Naive thymus-derived CD4-positive, alpha-beta T cell (primary cell): ENCODE results near the gene LRPPRC. TPM values are rescaled to one million over a fixed set of nuclear protein-coding genes. Genes with fewer than 3 reads are reported as not detected.

Experiments
- ATAC-seq: fragments of 150-1000 bp; cut with Tn5 transposase; 2 replicates; pipeline ENCODE4 v1.10.0; 2021; ENCODE audit warnings: mild to moderate bottlenecking, moderate library complexity
- CTCF ChIA-PET: fragments of 350-600 bp; sonication (Branson Sonifier 250); formaldehyde crosslinking; loops from one replicate; lab custom pipeline; 2021; ENCODE audit warnings: antibody characterized with exemption; lab: Charles Lee
- POLR2A ChIA-PET: fragments of 350-600 bp; sonication (Branson Sonifier 250); formaldehyde crosslinking; loops from one replicate; lab custom pipeline; 2021; ENCODE audit warnings: antibody characterized with exemption, inconsistent platforms; lab: Charles Lee
- DNase-seq, 9 donors: peaks; one replicate each; pipeline versions ENCODE4 v3.0.0 to v3.0.0-alpha.2; 2020 to 2022; ENCODE audit warnings: mixed read lengths in 1 of 9
- H3K27ac ChIP-seq: one replicate; pipeline ENCODE4 v1.7.0; 2013; ENCODE audit warnings: mild to moderate bottlenecking, low read depth, low read length, moderate library complexity
- H3K27me3 ChIP-seq, 2 donors: one replicate each; pipeline ENCODE4 v1.7.0; 2013; ENCODE audit warnings: low read length in 2 of 2, mild to moderate bottlenecking in 2 of 2, moderate library complexity in 2 of 2; ENCODE audit not compliant: control insufficient read depth in 2 of 2, insufficient read depth in 2 of 2
- H3K36me3 ChIP-seq, 3 experiments: 1 replicate in 2 of 3; 2 replicates in 1 of 3; pipeline ENCODE4 v1.7.0; 2013; ENCODE audit warnings: low read length in 3 of 3, mild to moderate bottlenecking in 3 of 3, moderate library complexity in 1 of 3; ENCODE audit not compliant: insufficient read depth in 3 of 3, control insufficient read depth in 2 of 3
- H3K4me1 ChIP-seq, 2 donors: one replicate each; pipeline ENCODE4 v1.7.0; 2013; ENCODE audit warnings: low read length in 2 of 2, mild to moderate bottlenecking in 2 of 2, moderate library complexity in 1 of 2; ENCODE audit not compliant: control insufficient read depth in 2 of 2, insufficient read depth in 2 of 2
- H3K4me3 ChIP-seq: 2 replicates; pipeline ENCODE4 v1.7.0; 2013; ENCODE audit warnings: mild to moderate bottlenecking, low read length
- H3K9me3 ChIP-seq, 3 experiments: 1 replicate in 2 of 3; 2 replicates in 1 of 3; pipeline ENCODE4 v1.7.0; 2013; ENCODE audit warnings: low read length in 3 of 3; ENCODE audit not compliant: control insufficient read depth in 2 of 3
- H3K27ac Mint-ChIP-seq, 9 donors: one replicate each; pipeline ENCODE4 v1.8.0; 2020 to 2022; ENCODE audit warnings: mixed read lengths in 9 of 9, mild to moderate bottlenecking in 8 of 9, moderate library complexity in 5 of 9, inconsistent platforms in 2 of 9
- H3K27me3 Mint-ChIP-seq, 5 donors: one replicate each; pipeline ENCODE4 v1.8.0; 2021 to 2022; ENCODE audit warnings: mixed read lengths in 5 of 5, mild to moderate bottlenecking in 1 of 5
- H3K36me3 Mint-ChIP-seq, 5 donors: one replicate each; pipeline ENCODE4 v1.8.0; 2020 to 2022; ENCODE audit warnings: mixed read lengths in 5 of 5, mild to moderate bottlenecking in 3 of 5, inconsistent platforms in 1 of 5
- H3K4me1 Mint-ChIP-seq, 7 donors: one replicate each; pipeline ENCODE4 v1.8.0; 2020 to 2022; ENCODE audit warnings: mixed read lengths in 7 of 7, mild to moderate bottlenecking in 3 of 7, inconsistent platforms in 1 of 7
- H3K4me3 Mint-ChIP-seq, 10 donors: one replicate each; pipeline ENCODE4 v1.8.0; 2020 to 2022; ENCODE audit warnings: mild to moderate bottlenecking in 10 of 10, mixed read lengths in 10 of 10, moderate library complexity in 6 of 10, inconsistent platforms in 2 of 10
- H3K9me3 Mint-ChIP-seq, 11 donors: one replicate each; pipeline ENCODE4 v1.8.0; 2020 to 2022; ENCODE audit warnings: mixed read lengths in 11 of 11, mild to moderate bottlenecking in 4 of 11, inconsistent platforms in 1 of 11, moderate library complexity in 1 of 11
- intact Hi-C, 2 donors: fragments of 100-400 bp; cut with micrococcal nuclease; formaldehyde crosslinking; loops; one replicate each; pipeline ENCODE4 v1.15.1; 2023
- polyA plus RNA-seq, 2 donors: library from polyadenylated mRNA; unstranded; fragments of 300-500 nt; fragmentation: Illumina TruSeq; gene quantifications; one replicate each; pipeline ENCODE4 v1.2.3, GENCODE V29; 2021
- total RNA-seq, 6 experiments: library from RNA in 5 of 6; stranded (reverse) in 5 of 6; gene quantifications; 1 replicate in 5 of 6; 2 replicates in 1 of 6; pipeline ENCODE4 v1.2.3 and lab custom pipeline; 2021 to 2026

Gene LRPPRC
- total and polyA plus RNA-seq, 7 experiments from 2014 or later: 42.3 to 92.7 (median 67.0) TPM

- H3K27me3 Mint-ChIP-seq: peaks cover 3 to 32% (median 16%) of the 10 kb centered on the region in 5 donors
- H3K4me3 Mint-ChIP-seq: peak overlapping the region in 2 of 10 donors; percentile 54 to 58
- DNase-seq (peak; percentile 16 to 68 (median 47)), ATAC-seq (peak; percentile 86)
- POLR2A ChIA-PET: no interaction called here
- Histone ChIP-seq H3K9me3 (no peaks in the 10 kb centered on the region), H3K4me3 (no peak overlapping the region), H3K27ac (no peak overlapping the region), H3K4me1 (no peaks in the 10 kb centered on the region), H3K27me3 (no peaks in the 10 kb centered on the region), H3K36me3 (no peaks in the 10 kb centered on the region)
- H3K27ac Mint-ChIP-seq: no peak overlapping the region
- CTCF ChIA-PET: interaction anchor here (0.9 to 1.3 kb wide), 2 partner anchors 599 to 1078 kb away, joined by 3 to 4 read pairs; no protein-coding TSS in a partner anchor
- H3K9me3 Mint-ChIP-seq: no peaks in the 10 kb centered on the region
- H3K36me3 Mint-ChIP-seq: no peaks in the 10 kb centered on the region
- intact Hi-C loops: loop anchor here in 1 of 2 donors (2.0 kb wide), 1 partner anchor 167 kb away; no protein-coding TSS in a partner anchor
- peaks cover 0 to 6% (median 5%) of the 10 kb centered on the region in 7 donors for H3K4me1 Mint-ChIP-seq
Observed at GRCh38 chr2:43877782-43878464, 117.9 kb downstream of the LRPPRC start.

GRCh38 chr2:43874776-43875451, 120.9 kb downstream of the LRPPRC start:
- Mint-ChIP-seq H3K9me3 (no peaks in the 10 kb centered on the region), H3K36me3 (no peaks in the 10 kb centered on the region), H3K4me1 (peaks cover 0 to 6% (median 5%) of the 10 kb centered on the region in 7 donors), H3K4me3 (no peak overlapping the region), H3K27me3 (peaks cover 16 to 56% (median 25%) of the 10 kb centered on the region in 5 donors), H3K27ac (no peak overlapping the region)
- Histone ChIP-seq H3K4me3 (no peak overlapping the region), H3K27ac (no peak overlapping the region), H3K9me3 (no peaks in the 10 kb centered on the region), H3K36me3 (no peaks in the 10 kb centered on the region), H3K27me3 (no peaks in the 10 kb centered on the region), H3K4me1 (no peaks in the 10 kb centered on the region)
- ChIA-PET CTCF (interaction anchor here (0.7 kb wide), 1 partner anchor 240 kb away, joined by 4 read pairs; no protein-coding TSS in a partner anchor), POLR2A (no interaction called here)
- DNase-seq (no peak), ATAC-seq (no peak)
- intact Hi-C loops: no loop called here

- Histone ChIP-seq H3K4me3 (no peak overlapping the region), H3K9me3 (no peaks in the 10 kb centered on the region), H3K27ac (no peak overlapping the region), H3K36me3 (no peaks in the 10 kb centered on the region), H3K4me1 (no peaks in the 10 kb centered on the region), H3K27me3 (no peaks in the 10 kb centered on the region)
- POLR2A ChIA-PET: no interaction called here
- ATAC-seq (no peak), DNase-seq (no peak)
- CTCF ChIA-PET: no interaction called here
- Mint-ChIP-seq H3K27ac (no peak overlapping the region), H3K36me3 (no peaks in the 10 kb centered on the region), H3K4me1 (peaks cover 0 to 2% (median 0%) of the 10 kb centered on the region in 7 donors), H3K9me3 (no peaks in the 10 kb centered on the region), H3K27me3 (peaks cover 15 to 76% (median 31%) of the 10 kb centered on the region in 5 donors), H3K4me3 (no peak overlapping the region)
- intact Hi-C loops: no loop called here
Observed at GRCh38 chr2:43872151-43872550, 123.6 kb downstream of the LRPPRC start.

- ATAC-seq: no peak
- no peak overlapping the region for H3K4me3 Mint-ChIP-seq
- no peak for DNase-seq
- no peaks in the 10 kb centered on the region for H3K36me3 ChIP-seq
- H3K9me3 Mint-ChIP-seq: no peaks in the 10 kb centered on the region
- H3K27me3 ChIP-seq: peaks cover 0 to 3% of the 10 kb centered on the region in 2 donors
- no peaks in the 10 kb centered on the region for H3K4me1 Mint-ChIP-seq
- H3K27ac Mint-ChIP-seq: no peak overlapping the region
- H3K4me3 ChIP-seq: no peak overlapping the region
- ChIA-PET POLR2A (no interaction called here), CTCF (no interaction called here)
- no peaks in the 10 kb centered on the region for H3K4me1 ChIP-seq
- H3K9me3 ChIP-seq: no peaks in the 10 kb centered on the region
- H3K27ac ChIP-seq: no peak overlapping the region
- H3K36me3 Mint-ChIP-seq: no peaks in the 10 kb centered on the region
- intact Hi-C loops: no loop called here
- peaks cover 8 to 74% (median 61%) of the 10 kb centered on the region in 5 donors for H3K27me3 Mint-ChIP-seq
Observed at GRCh38 chr2:43855292-43855691, 140.5 kb downstream of the LRPPRC start.

- intact Hi-C loops: no loop called here
- H3K9me3 Mint-ChIP-seq: no peaks in the 10 kb centered on the region
Observed at GRCh38 chr2:43854671-43855070, 141.1 kb downstream of the LRPPRC start.

GRCh38 chr2:43853141-43854081, 142.4 kb downstream of the LRPPRC start:
- Mint-ChIP-seq H3K36me3 (no peaks in the 10 kb centered on the region), H3K9me3 (no peaks in the 10 kb centered on the region), H3K27me3 (peaks cover 8 to 56% (median 48%) of the 10 kb centered on the region in 5 donors), H3K27ac (no peak overlapping the region), H3K4me3 (no peak overlapping the region), H3K4me1 (no peaks in the 10 kb centered on the region)
- intact Hi-C loops: no loop called here
- ChIA-PET CTCF (no interaction called here), POLR2A (no interaction called here)
- H3K27ac ChIP-seq: no peak overlapping the region
- H3K4me1 ChIP-seq: no peaks in the 10 kb centered on the region
- no peak for DNase-seq
- H3K4me3 ChIP-seq: no peak overlapping the region
- ATAC-seq: peak; percentile 14
- no peaks in the 10 kb centered on the region for H3K36me3 ChIP-seq
- no peaks in the 10 kb centered on the region for H3K27me3 ChIP-seq
- H3K9me3 ChIP-seq: no peaks in the 10 kb centered on the region

More at GRCh38 chr2:43854671-43855070, 141.1 kb downstream of the LRPPRC start:
- Mint-ChIP-seq H3K4me3 (no peak overlapping the region), H3K4me1 (no peaks in the 10 kb centered on the region), H3K36me3 (no peaks in the 10 kb centered on the region), H3K27me3 (peaks cover 8 to 68% (median 59%) of the 10 kb centered on the region in 5 donors), H3K27ac (no peak overlapping the region)
- no peaks in the 10 kb centered on the region for H3K4me1 ChIP-seq
- no peaks in the 10 kb centered on the region for H3K9me3 ChIP-seq
- no peak overlapping the region for H3K27ac ChIP-seq
- no peak overlapping the region for H3K4me3 ChIP-seq
- no peaks in the 10 kb centered on the region for H3K36me3 ChIP-seq
- no peak for ATAC-seq
- peaks cover 0 to 3% of the 10 kb centered on the region in 2 donors for H3K27me3 ChIP-seq
- ChIA-PET POLR2A (no interaction called here), CTCF (no interaction called here)
- DNase-seq: no peak
